ENCODE results near the gene DOCK4.

DNA sequence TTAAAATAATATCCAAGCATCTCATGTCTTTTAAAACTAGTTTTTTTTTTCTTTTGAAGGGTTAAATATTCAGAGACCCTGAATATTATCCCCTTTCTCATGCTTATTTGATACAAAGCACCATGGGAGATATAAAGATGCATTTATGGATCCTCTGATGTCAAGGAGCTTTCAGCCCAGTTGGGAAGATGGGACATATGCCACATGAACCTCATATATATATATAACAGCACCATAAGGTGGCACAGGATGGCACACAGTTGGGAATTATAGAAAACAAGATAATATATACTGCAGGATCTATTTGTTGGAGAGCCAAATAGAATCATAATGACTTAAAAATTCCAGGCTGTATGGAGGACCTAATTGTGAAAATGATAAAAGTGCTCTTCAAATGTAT is 458.5 kb downstream of the DOCK4 start:
- TF ChIP-seq CTCF (IDR thresholded peaks at IDR 0.05; ENCODE audit: insufficient read depth, low read depth, low read length) (no peak), EZH2 (IDR thresholded peaks at IDR 0.05; ENCODE audit: insufficient read depth, low read length) (no peak)
